Lower lobe of right lung (tissue), 2 donors: ENCODE data around the gene GNAZ. TPM values are rescaled to one million over a fixed set of nuclear protein-coding genes. Genes with fewer than 3 reads are reported as not detected.

Source experiments
- ATAC-seq, 2 donors: fragments of 200-7000 bp; cut with Tn5 transposase; one replicate each; pipeline ENCODE4 v1.9.1; 2020 to 2022; ENCODE audit warnings: mild to moderate bottlenecking in 2 of 2, moderate library complexity in 2 of 2
- DNase-seq: peaks from one replicate; pipeline ENCODE4 v3.0.0-alpha.2; 2020
- H3K27ac ChIP-seq: fragments of 200-600 bp; one replicate; pipeline ENCODE4 v1.8.0; 2022
- H3K27me3 ChIP-seq: fragments of 200-600 bp; one replicate; pipeline ENCODE4 v1.8.0; 2022; ENCODE audit warnings: low read depth
- H3K36me3 ChIP-seq: fragments of 200-600 bp; one replicate; pipeline ENCODE4 v1.8.0; 2022; ENCODE audit warnings: mild to moderate bottlenecking
- H3K4me1 ChIP-seq: fragments of 200-600 bp; one replicate; pipeline ENCODE4 v1.8.0; 2022
- H3K4me3 ChIP-seq: fragments of 200-600 bp; one replicate; pipeline ENCODE4 v1.8.0; 2022; ENCODE audit warnings: mild to moderate bottlenecking
- H3K9me3 ChIP-seq: fragments of 200-600 bp; one replicate; pipeline ENCODE4 v1.8.0; 2022
- CTCF ChIP-seq: fragments of 200-600 bp; IDR thresholded peaks from one replicate; pipeline ENCODE4 v1.8.0; 2022; ENCODE audit warnings: antibody characterized with exemption, mild to moderate bottlenecking
- intact Hi-C: fragments of 100-400 bp; cut with DNase I; formaldehyde crosslinking; loops from one replicate; pipeline ENCODE4 v1.11.0; 2022
- total RNA-seq: library from RNA; stranded (reverse); fragmentation: NEBNext Ultra II Directional; extraction: Animal tissue kit (Norgen Biotek cat#: 25700); gene quantifications from one replicate; pipeline ENCODE4 v1.2.1, GENCODE V29; 2021
- donor health status: DM: no; HTN: yes; CAD: no; lungs with severe emphysema.

The GNAZ gene
- total RNA-seq, 1 donor from 2014 or later, result 2.4 TPM

- no peak for DNase-seq
- no peak overlapping the region for H3K27ac ChIP-seq
- no peak overlapping the region for H3K4me3 ChIP-seq
- no peak for TF ChIP-seq CTCF
- ATAC-seq, result no peak
- H3K4me1 ChIP-seq, result no peaks in the 10 kb centered on the region
- no peaks in the 10 kb centered on the region for H3K36me3 ChIP-seq
- no peaks in the 10 kb centered on the region for H3K9me3 ChIP-seq
- H3K27me3 ChIP-seq, result no peaks in the 10 kb centered on the region
- intact Hi-C loops, result no loop called here
Measured at GRCh38 chr22:23113847-23114720, 43.8 kb downstream of the GNAZ start.

GRCh38 chr22:23114721-23115020, 44.4 kb downstream of the GNAZ start:
- no peaks in the 10 kb centered on the region for H3K4me1 ChIP-seq
- H3K9me3 ChIP-seq, result no peaks in the 10 kb centered on the region
- no peak overlapping the region for H3K4me3 ChIP-seq
- ATAC-seq (no peak), DNase-seq (no peak)
- no peak overlapping the region for H3K27ac ChIP-seq
- no peak for TF ChIP-seq CTCF
- intact Hi-C loops, result no loop called here
- no peaks in the 10 kb centered on the region for H3K36me3 ChIP-seq
- H3K27me3 ChIP-seq, result no peaks in the 10 kb centered on the region

- no peak for TF ChIP-seq CTCF
- intact Hi-C loops, result no loop called here
- no peak overlapping the region for H3K27ac ChIP-seq
- no peaks in the 10 kb centered on the region for H3K27me3 ChIP-seq
- H3K4me1 ChIP-seq, result no peaks in the 10 kb centered on the region
- ATAC-seq (no peak), DNase-seq (no peak)
- no peaks in the 10 kb centered on the region for H3K36me3 ChIP-seq
- H3K4me3 ChIP-seq, result no peak overlapping the region
- H3K9me3 ChIP-seq, result no peaks in the 10 kb centered on the region
Measured at GRCh38 chr22:23115369-23115768, 45.0 kb downstream of the GNAZ start.

- DNase-seq, result no peak
- H3K27ac ChIP-seq, result no peak overlapping the region
- H3K27me3 ChIP-seq, result no peaks in the 10 kb centered on the region
- no peak overlapping the region for H3K4me3 ChIP-seq
- H3K9me3 ChIP-seq, result no peaks in the 10 kb centered on the region
- no peak for ATAC-seq
- no peak for TF ChIP-seq CTCF
- intact Hi-C loops, result no loop called here
- no peaks in the 10 kb centered on the region for H3K36me3 ChIP-seq
- H3K4me1 ChIP-seq, result no peaks in the 10 kb centered on the region
Measured at GRCh38 chr22:23115825-23116494, 45.6 kb downstream of the GNAZ start.

- H3K9me3 ChIP-seq, result no peaks in the 10 kb centered on the region
- DNase-seq (no peak), ATAC-seq (no peak)
- no peaks in the 10 kb centered on the region for H3K36me3 ChIP-seq
- no peak overlapping the region for H3K4me3 ChIP-seq
- no peak for TF ChIP-seq CTCF
- H3K4me1 ChIP-seq, result no peaks in the 10 kb centered on the region
- intact Hi-C loops, result no loop called here
- H3K27me3 ChIP-seq, result no peaks in the 10 kb centered on the region
- H3K27ac ChIP-seq, result no peak overlapping the region
Measured at GRCh38 chr22:23116506-23117263, 46.4 kb downstream of the GNAZ start.
